Measurements from ENCODE around the gene FMO1. TPM values are rescaled to one million over a fixed set of nuclear protein-coding genes. Genes with fewer than 3 reads are reported as not detected.

FMO1 gene
- total RNA-seq, 1 donor from 2014 or later = 3.6 TPM

DNA sequence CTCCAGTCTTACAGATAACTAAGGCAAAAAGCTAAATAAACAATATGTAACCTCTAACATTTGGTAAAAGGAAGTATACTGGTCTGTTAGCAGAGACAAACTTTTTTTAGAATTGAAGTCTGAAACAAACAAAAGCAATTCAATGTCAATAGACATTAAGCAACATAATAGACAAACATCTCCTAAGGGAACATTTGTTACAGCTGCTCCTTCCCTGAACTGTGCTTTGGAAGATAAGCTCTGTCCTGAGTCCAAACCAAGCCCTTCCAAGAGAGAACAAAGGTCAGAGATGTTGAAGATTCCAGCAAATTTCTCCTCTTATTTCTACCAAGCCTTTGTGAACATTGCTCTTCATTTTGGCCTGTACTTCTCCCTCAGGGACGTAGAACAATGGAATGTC is 37.9 kb upstream of the FMO1 start:
- H3K27me3 Mint-ChIP-seq (ENCODE audit: unreplicated experiment) = peaks cover 4% of the 10 kb centered on the region
- H3K9me3 Mint-ChIP-seq (ENCODE audit: unreplicated experiment) = no peaks in the 10 kb centered on the region
- DNase-seq (ENCODE audit: extremely low spot score, unreplicated experiment) = no peak
- H3K27ac Mint-ChIP-seq (ENCODE audit: unreplicated experiment) = peak overlapping the region; percentile 34
- no peak overlapping the region for H3K4me3 Mint-ChIP-seq (ENCODE audit: unreplicated experiment)
- TF ChIP-seq, protein P1, sequence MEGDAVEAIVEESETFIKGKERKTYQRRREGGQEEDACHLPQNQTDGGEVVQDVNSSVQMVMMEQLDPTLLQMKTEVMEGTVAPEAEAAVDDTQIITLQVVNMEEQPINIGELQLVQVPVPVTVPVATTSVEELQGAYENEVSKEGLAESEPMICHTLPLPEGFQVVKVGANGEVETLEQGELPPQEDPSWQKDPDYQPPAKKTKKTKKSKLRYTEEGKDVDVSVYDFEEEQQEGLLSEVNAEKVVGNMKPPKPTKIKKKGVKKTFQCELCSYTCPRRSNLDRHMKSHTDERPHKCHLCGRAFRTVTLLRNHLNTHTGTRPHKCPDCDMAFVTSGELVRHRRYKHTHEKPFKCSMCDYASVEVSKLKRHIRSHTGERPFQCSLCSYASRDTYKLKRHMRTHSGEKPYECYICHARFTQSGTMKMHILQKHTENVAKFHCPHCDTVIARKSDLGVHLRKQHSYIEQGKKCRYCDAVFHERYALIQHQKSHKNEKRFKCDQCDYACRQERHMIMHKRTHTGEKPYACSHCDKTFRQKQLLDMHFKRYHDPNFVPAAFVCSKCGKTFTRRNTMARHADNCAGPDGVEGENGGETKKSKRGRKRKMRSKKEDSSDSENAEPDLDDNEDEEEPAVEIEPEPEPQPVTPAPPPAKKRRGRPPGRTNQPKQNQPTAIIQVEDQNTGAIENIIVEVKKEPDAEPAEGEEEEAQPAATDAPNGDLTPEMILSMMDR (IDR thresholded peaks at IDR 0.05) = no peak
- H3K36me3 Mint-ChIP-seq (ENCODE audit: unreplicated experiment) = no peaks in the 10 kb centered on the region
- H3K4me1 Mint-ChIP-seq (ENCODE audit: unreplicated experiment) = peaks cover 14% of the 10 kb centered on the region

DNA sequence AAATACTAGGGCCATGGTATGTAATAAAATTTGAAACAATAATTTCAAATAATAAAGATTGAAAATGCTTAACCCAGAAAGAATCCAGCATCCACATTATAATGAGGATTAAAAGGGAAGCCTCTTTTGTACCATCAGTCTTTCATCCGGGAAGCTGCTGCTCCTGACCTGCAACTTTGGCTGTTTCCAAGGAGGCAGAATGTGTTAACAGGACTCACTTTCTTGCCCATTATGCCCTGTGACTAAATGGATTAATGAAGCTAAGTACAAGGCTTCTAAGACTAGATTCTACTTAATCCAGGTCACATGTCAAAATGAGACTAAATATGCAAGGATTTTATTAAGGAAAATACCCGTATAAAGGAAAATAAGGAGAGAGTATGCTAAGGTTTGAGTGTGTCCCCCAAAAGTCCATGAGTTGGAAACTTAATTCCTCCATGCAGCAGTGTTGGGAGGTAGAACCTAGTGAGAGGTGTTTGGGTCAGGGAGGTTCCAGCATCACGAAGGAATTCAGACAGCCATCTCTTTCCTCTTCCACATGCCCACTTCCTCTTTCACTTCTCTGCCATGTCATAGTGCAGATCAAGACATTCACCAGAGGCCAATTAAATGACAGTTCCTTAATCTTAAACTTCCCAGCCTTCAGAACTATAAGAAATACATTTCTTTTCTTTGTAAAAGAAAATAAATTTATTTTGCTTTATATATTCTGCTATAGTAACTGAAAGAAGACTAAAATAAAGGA is 35.5 kb upstream of the FMO1 start:
- no peak overlapping the region for H3K4me3 Mint-ChIP-seq (ENCODE audit: unreplicated experiment)
- H3K27me3 Mint-ChIP-seq (ENCODE audit: unreplicated experiment) = no peaks in the 10 kb centered on the region
- H3K9me3 Mint-ChIP-seq (ENCODE audit: unreplicated experiment) = no peaks in the 10 kb centered on the region
- no peaks in the 10 kb centered on the region for H3K36me3 Mint-ChIP-seq (ENCODE audit: unreplicated experiment)
- H3K27ac Mint-ChIP-seq (ENCODE audit: unreplicated experiment) = no peak overlapping the region
- no peak for DNase-seq (ENCODE audit: extremely low spot score, unreplicated experiment)
- H3K4me1 Mint-ChIP-seq (ENCODE audit: unreplicated experiment) = peaks cover 22% of the 10 kb centered on the region
- TF ChIP-seq, protein P1 (IDR thresholded peaks at IDR 0.05) = no peak

GRCh38 chr1:171213559-171214454 is 34.5 kb upstream of the FMO1 start:
- no peaks in the 10 kb centered on the region for H3K9me3 Mint-ChIP-seq (ENCODE audit: unreplicated experiment)
- DNase-seq (ENCODE audit: extremely low spot score, unreplicated experiment) = no peak
- H3K36me3 Mint-ChIP-seq (ENCODE audit: unreplicated experiment) = no peaks in the 10 kb centered on the region
- no peak overlapping the region for H3K4me3 Mint-ChIP-seq (ENCODE audit: unreplicated experiment)
- peaks cover 32% of the 10 kb centered on the region for H3K4me1 Mint-ChIP-seq (ENCODE audit: unreplicated experiment)
- H3K27me3 Mint-ChIP-seq (ENCODE audit: unreplicated experiment) = no peaks in the 10 kb centered on the region
- TF ChIP-seq, protein P1 (IDR thresholded peaks at IDR 0.05) = no peak
- H3K27ac Mint-ChIP-seq (ENCODE audit: unreplicated experiment) = no peak overlapping the region

DNA sequence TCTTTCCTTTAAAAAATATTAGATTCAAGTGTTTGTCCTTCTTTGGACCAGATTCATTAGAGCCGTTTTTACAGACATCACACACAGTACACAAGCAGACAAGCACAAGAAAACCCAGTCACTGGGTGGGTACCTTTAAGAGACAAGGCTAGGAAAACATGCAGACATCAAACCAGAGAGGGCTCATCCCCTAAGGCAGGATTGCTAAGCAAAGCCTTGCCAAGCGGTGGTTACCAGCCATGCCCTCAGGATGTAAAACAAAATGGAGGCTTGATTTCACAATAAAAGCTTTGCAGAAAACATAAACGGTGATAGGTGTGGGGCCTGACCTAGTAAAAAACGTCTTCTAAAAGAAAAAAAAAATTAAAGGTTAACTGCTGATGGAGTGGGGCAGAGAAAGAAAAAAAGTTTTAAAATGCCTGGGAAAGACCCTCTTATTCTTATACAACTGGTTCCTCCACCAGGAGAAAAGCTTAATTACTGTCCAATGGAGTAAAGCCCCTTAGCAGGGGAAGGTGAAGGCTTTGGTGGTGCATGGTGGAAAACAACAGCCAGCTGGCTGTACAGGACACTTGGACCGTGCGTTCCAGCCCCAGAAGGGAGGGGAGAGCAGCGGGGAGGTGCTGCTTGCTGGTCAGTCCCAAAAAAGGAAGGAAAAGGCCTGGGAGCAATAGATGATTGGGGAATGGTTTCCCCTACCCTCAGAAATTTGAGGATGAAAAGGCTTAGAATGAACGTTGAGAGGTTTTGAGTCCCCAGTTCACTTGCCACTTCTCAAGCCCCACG is 30.4 kb upstream of the FMO1 start:
- no peak for DNase-seq (ENCODE audit: extremely low spot score, unreplicated experiment)
- peaks cover 59% of the 10 kb centered on the region for H3K4me1 Mint-ChIP-seq (ENCODE audit: unreplicated experiment)
- H3K27ac Mint-ChIP-seq (ENCODE audit: unreplicated experiment) = peak overlapping the region; percentile 95
- no peaks in the 10 kb centered on the region for H3K27me3 Mint-ChIP-seq (ENCODE audit: unreplicated experiment)
- no peaks in the 10 kb centered on the region for H3K36me3 Mint-ChIP-seq (ENCODE audit: unreplicated experiment)
- TF ChIP-seq, protein P1 (IDR thresholded peaks at IDR 0.05) = no peak
- H3K4me3 Mint-ChIP-seq (ENCODE audit: unreplicated experiment) = peak overlapping the region; percentile 4
- H3K9me3 Mint-ChIP-seq (ENCODE audit: unreplicated experiment) = peaks cover 2% of the 10 kb centered on the region

Measured in osteocyte (in vitro differentiated cells).